GM12891 (cell line): ENCODE measurements around the gene TMCO4.

Source experiments
- POLR2A ChIP-seq: IDR thresholded peaks from 2 replicates; pipeline ENCODE4 v1.6.1; 2011; ENCODE audit warnings: low read depth, low read length, control low read depth
- POLR2AphosphoS5 ChIP-seq: IDR thresholded peaks from 2 replicates; pipeline ENCODE4 v1.6.1; 2011; ENCODE audit warnings: low read depth, low read length, control low read depth

GRCh38 chr1:19709260-19709793, 90.4 kb downstream of the TMCO4 start:
- TF ChIP-seq POLR2AphosphoS5 (no peak), POLR2A (no peak)
